PC-9 (cell line): ENCODE data around the gene FAXC. TPM values are rescaled to one million over a fixed set of nuclear protein-coding genes. Genes with fewer than 3 reads are reported as not detected.

Experiments
- BruUV-seq: library from RNA; stranded (reverse); fragments of 400-500 nt; replicated peaks from 2 replicates; lab custom pipeline; 2021; lab: Mats Ljungman, UMichigan
- CTCF ChIA-PET: fragments of 300-600 bp; sonication (Branson Sonifier 250); formaldehyde crosslinking; loops from one replicate; lab custom pipeline; 2022; ENCODE audit warnings: antibody characterized with exemption; lab: Charles Lee
- POLR2A ChIA-PET: fragments of 300-600 bp; sonication (Branson Sonifier 250); formaldehyde crosslinking; loops from one replicate; lab custom pipeline; 2022; ENCODE audit warnings: antibody characterized with exemption; ENCODE audit not compliant: unreplicated experiment; lab: Charles Lee
- DNase-seq, 2 experiments: peaks; one replicate each; pipeline versions ENCODE4 v3.0.0 to v3.0.0-alpha.2; 2015 to 2022; ENCODE audit warnings: mixed read lengths in 1 of 2
- H2AFZ ChIP-seq: fragments of 200-600 bp; sonication (generic); 2 replicates; pipeline ENCODE4 v1.8.1; 2017; ENCODE audit warnings: antibody characterized with exemption
- H3F3A ChIP-seq: fragments of 200-600 bp; sonication (generic); 2 replicates; pipeline ENCODE4 v1.8.1; 2017; ENCODE audit warnings: antibody characterized with exemption, mild to moderate bottlenecking, low read depth; ENCODE audit not compliant: insufficient read depth
- H3K27ac ChIP-seq: fragments of 200-600 bp; sonication (generic); 2 replicates; pipeline ENCODE4 v1.6.1; 2016; ENCODE audit warnings: mixed run types
- H3K27me3 ChIP-seq: fragments of 200-600 bp; sonication (generic); 2 replicates; pipeline ENCODE4 v1.6.1; 2016; ENCODE audit warnings: low read depth, mixed run types; ENCODE audit not compliant: insufficient read depth
- H3K36me3 ChIP-seq: fragments of 200-600 bp; sonication (generic); 2 replicates; pipeline ENCODE4 v1.6.1; 2016; ENCODE audit warnings: low read depth, mixed run types
- H3K4me1 ChIP-seq: fragments of 200-600 bp; sonication (generic); replicated peaks from 2 replicates; pipeline ENCODE4 v1.6.1; 2016; ENCODE audit warnings: mixed run types; ENCODE audit not compliant: insufficient read depth
- H3K4me2 ChIP-seq: fragments of 200-600 bp; sonication (generic); 2 replicates; pipeline ENCODE4 v1.6.1; 2017; ENCODE audit warnings: mixed run types
- H3K4me3 ChIP-seq: fragments of 200-600 bp; sonication (generic); 2 replicates; pipeline ENCODE4 v1.6.1; 2016; ENCODE audit warnings: mixed run types
- H3K79me2 ChIP-seq: fragments of 200-600 bp; sonication (generic); 2 replicates; pipeline ENCODE4 v1.6.1; 2017; ENCODE audit warnings: low read depth, mixed run types
- H3K9me2 ChIP-seq: fragments of 200-600 bp; sonication (generic); 2 replicates; pipeline ENCODE4 v1.8.1; 2017; ENCODE audit warnings: mild to moderate bottlenecking; ENCODE audit not compliant: insufficient read depth
- H3K9me3 ChIP-seq: fragments of 200-600 bp; sonication (generic); 2 replicates; pipeline ENCODE4 v1.8.1; 2016; ENCODE audit warnings: low read depth; ENCODE audit not compliant: insufficient read depth
- H4K20me1 ChIP-seq: fragments of 200-600 bp; sonication (generic); 2 replicates; pipeline ENCODE4 v1.8.1; 2017; ENCODE audit not compliant: insufficient read depth
- EZH2 ChIP-seq: fragments of 200-600 bp; sonication (generic); IDR thresholded peaks from 2 replicates; pipeline ENCODE4 v1.8.0; 2017; ENCODE audit warnings: antibody characterized with exemption, low read depth
- intact Hi-C: fragments of 100-400 bp; cut with micrococcal nuclease; formaldehyde crosslinking; loops from one replicate; pipeline ENCODE4 v1.10.0; 2022; ENCODE audit not compliant: unreplicated experiment
- total RNA-seq: library from RNA; stranded (reverse); gene quantifications from 2 replicates; pipeline ENCODE4 v1.2.3, GENCODE V29; 2021
- TF ChIP-seq, protein P1 (sequence below): fragments of 200-600 bp; sonication (generic); conservative IDR thresholded peaks from 2 replicates; pipeline ENCODE4 v1.6.1; 2017; ENCODE audit warnings: mixed run types, antibody characterized with exemption, mild to moderate bottlenecking, moderate library complexity

FAXC gene
- total RNA-seq, 1 experiment from 2014 or later: 3.3 TPM

DNA sequence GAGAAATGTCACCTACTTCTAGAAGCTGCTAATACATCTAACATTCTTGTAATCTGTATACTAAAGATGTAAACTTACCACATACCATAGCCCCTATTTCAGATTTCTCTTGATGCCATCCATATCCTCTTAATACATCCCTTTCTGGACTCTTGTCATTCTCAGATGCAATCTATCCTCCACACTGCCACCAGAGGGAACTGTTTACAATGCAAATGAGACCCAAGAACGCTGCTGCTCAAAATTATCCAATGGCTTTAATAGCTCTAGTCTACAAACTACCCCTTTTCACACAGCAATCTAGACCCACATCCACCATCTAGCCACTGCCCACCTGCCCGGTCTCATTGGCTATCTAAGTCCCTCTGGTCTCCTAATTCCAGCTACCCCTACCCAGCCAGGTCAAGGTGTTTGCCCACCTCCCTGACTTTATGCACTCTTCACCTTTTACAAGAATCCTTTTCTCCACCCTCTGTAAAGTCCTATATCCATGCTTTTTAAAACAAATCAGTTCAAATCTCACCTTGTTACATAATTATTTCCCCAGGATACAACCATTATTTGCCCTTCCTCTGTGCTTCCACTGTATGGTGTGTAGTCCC, 14.8 kb downstream of the FAXC start:
- H3K9me3 ChIP-seq: no peaks in the 10 kb centered on the region
- H2AFZ ChIP-seq: peak overlapping the region; percentile 45; the same call in 1 of the 2 replicates
- no peaks in the 10 kb centered on the region for H3K27me3 ChIP-seq
- no peak overlapping the region for H3K4me2 ChIP-seq
- BruUV-seq: no TSS peak
- CTCF ChIA-PET: interaction anchor here (0.6 to 1.0 kb wide), 3 partner anchors 59 to 90 kb away, joined by 4 to 5 read pairs (median 5); partner anchors contain the start of gene PNISR
- H4K20me1 ChIP-seq: no peaks in the 10 kb centered on the region; the same call in 1 of the 2 replicates
- H3K4me1 ChIP-seq: no peaks in the 10 kb centered on the region
- no peaks in the 10 kb centered on the region for H3K36me3 ChIP-seq
- no peaks in the 10 kb centered on the region; the same call in 1 of the 2 replicates for H3F3A ChIP-seq
- no peaks in the 10 kb centered on the region for H3K9me2 ChIP-seq
- H3K27ac ChIP-seq: no peak overlapping the region
- TF ChIP-seq, protein P1, sequence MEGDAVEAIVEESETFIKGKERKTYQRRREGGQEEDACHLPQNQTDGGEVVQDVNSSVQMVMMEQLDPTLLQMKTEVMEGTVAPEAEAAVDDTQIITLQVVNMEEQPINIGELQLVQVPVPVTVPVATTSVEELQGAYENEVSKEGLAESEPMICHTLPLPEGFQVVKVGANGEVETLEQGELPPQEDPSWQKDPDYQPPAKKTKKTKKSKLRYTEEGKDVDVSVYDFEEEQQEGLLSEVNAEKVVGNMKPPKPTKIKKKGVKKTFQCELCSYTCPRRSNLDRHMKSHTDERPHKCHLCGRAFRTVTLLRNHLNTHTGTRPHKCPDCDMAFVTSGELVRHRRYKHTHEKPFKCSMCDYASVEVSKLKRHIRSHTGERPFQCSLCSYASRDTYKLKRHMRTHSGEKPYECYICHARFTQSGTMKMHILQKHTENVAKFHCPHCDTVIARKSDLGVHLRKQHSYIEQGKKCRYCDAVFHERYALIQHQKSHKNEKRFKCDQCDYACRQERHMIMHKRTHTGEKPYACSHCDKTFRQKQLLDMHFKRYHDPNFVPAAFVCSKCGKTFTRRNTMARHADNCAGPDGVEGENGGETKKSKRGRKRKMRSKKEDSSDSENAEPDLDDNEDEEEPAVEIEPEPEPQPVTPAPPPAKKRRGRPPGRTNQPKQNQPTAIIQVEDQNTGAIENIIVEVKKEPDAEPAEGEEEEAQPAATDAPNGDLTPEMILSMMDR: peak; percentile 80
- no peak for TF ChIP-seq EZH2
- no peak overlapping the region for H3K4me3 ChIP-seq
- intact Hi-C loops: loop anchor here (2.0 to 10.0 kb wide), 4 partner anchors 90 to 488 kb away; partner anchors contain the start of genes CCNC and PNISR
- H3K79me2 ChIP-seq: no peaks in the 10 kb centered on the region
- POLR2A ChIA-PET: no interaction called here
- peak; percentile 20 to 55 for DNase-seq

DNA sequence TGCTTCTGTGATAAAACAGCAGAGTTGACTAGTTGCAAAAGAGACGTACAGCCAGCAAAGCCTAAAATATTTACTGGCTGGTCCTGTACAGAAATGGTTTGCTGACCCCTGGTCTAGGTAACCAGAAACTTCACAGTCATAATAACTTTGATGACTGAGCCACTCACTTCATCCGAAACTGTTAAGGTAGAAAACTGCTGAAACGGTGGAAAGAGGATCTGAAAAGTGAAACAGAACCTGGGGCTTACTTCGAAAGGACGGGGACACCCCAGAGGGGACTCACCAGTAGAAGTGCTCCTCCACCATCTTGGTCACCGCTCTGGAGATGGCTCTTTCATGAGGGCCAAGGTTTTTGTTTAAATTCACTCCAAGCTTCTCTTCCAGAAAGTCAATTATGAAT, 16.4 kb downstream of the FAXC start:
- Histone ChIP-seq H3K4me3 (no peak overlapping the region), H3K4me2 (no peak overlapping the region), H4K20me1 (no peaks in the 10 kb centered on the region), H3K4me1 (no peaks in the 10 kb centered on the region), H2AFZ (no peak overlapping the region), H3K27me3 (no peaks in the 10 kb centered on the region), H3K9me3 (no peaks in the 10 kb centered on the region), H3K79me2 (no peaks in the 10 kb centered on the region), H3F3A (no peaks in the 10 kb centered on the region; the same call in 1 of the 2 replicates), H3K27ac (no peak overlapping the region), H3K9me2 (no peaks in the 10 kb centered on the region), H3K36me3 (no peaks in the 10 kb centered on the region)
- ChIA-PET POLR2A (no interaction called here), CTCF (no interaction called here)
- DNase-seq: no peak
- TF ChIP-seq, protein P1: no peak
- no peak for TF ChIP-seq EZH2
- BruUV-seq: no TSS peak
- intact Hi-C loops: loop anchor here (5.0 to 10.0 kb wide), 3 partner anchors 232 to 489 kb away; partner anchors contain the start of gene CCNC

GRCh38 chr6:99331531-99331930, 17.9 kb downstream of the FAXC start:
- H2AFZ ChIP-seq: no peak overlapping the region
- no peaks in the 10 kb centered on the region for H3K9me2 ChIP-seq
- intact Hi-C loops: loop anchor here (5.0 to 10.0 kb wide), 3 partner anchors 233 to 491 kb away; partner anchors contain the start of gene CCNC
- no peak overlapping the region for H3K27ac ChIP-seq
- ChIA-PET CTCF (interaction anchor here (0.6 kb wide), 1 partner anchor 341 kb away, joined by 7 read pairs; no protein-coding TSS in a partner anchor), POLR2A (interaction anchor here (0.6 kb wide), 1 partner anchor 1285 kb away, joined by 4 read pairs; no protein-coding TSS in a partner anchor)
- no peaks in the 10 kb centered on the region for H3K27me3 ChIP-seq
- no peak for DNase-seq
- no peaks in the 10 kb centered on the region for H3K36me3 ChIP-seq
- no peaks in the 10 kb centered on the region; the same call in 1 of the 2 replicates for H3F3A ChIP-seq
- H3K4me2 ChIP-seq: no peak overlapping the region
- TF ChIP-seq, protein P1: no peak
- H4K20me1 ChIP-seq: no peaks in the 10 kb centered on the region
- no peaks in the 10 kb centered on the region for H3K4me1 ChIP-seq
- no TSS peak for BruUV-seq
- no peak overlapping the region for H3K4me3 ChIP-seq
- no peaks in the 10 kb centered on the region for H3K9me3 ChIP-seq
- no peaks in the 10 kb centered on the region for H3K79me2 ChIP-seq
